Stimulated activated CD4-positive, alpha-beta T cell treated with anti-CD3 and anti-CD28 coated beads, Interleukin-2, amount 100 ng/mL, for 48 hours (primary cell): ENCODE results near the gene NSD1.
A peak's percentile ranks its signal among the peaks of the same experiment; 100 is the strongest.
"Not testable (repeated sequence)": the region's sequence is repeated elsewhere in the genome, so short reads cannot be mapped to it uniquely, and the experiment has no call there.

Experiments
- DNase-seq, 2 donors: peaks; one replicate each; pipeline ENCODE4 v3.0.0-alpha.2; 2020

NSD1 gene

DNA sequence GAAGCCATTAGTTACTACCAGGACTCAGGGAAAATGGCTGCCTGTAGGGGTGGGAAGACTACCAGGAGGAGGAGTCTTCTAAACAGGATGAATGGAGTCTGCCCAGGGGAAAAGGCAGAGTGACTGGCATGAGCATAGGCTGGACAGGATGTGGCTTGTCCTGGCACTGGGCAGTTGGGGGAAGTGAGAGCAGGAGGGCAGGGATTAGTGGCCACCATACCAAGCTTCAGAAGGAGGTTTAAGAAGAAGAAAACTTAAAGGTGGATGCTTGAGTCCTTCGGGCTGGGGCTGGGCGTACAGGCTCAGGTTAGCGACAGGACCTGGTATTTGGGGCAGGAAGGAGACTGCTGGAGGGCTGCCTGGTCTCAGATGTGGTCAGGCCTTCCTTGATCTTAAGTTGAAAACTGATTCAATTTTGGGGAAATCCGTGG lies 5.0 kb upstream of the NSD1 start:
- DNase-seq: no peak

GRCh38 chr5:177130211-177131018 lies 3.2 kb upstream of the NSD1 start:
- no peak for DNase-seq

DNA sequence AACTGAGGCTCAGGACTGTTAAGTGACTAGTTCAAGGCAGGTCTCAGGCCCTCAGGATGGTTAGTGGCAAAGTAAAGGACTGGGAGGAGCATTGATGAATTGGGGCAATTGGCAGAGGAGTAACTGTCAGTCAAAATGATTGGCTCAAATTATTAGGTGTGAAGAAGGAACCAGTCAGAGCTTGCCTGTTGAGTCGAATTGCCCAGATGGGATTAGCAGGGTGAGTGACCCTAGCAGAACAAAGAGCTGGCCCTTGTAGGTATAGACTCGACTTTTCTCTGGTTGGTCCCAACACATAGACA lies 2.6 kb upstream of the NSD1 start:
- DNase-seq: no peak

DNA sequence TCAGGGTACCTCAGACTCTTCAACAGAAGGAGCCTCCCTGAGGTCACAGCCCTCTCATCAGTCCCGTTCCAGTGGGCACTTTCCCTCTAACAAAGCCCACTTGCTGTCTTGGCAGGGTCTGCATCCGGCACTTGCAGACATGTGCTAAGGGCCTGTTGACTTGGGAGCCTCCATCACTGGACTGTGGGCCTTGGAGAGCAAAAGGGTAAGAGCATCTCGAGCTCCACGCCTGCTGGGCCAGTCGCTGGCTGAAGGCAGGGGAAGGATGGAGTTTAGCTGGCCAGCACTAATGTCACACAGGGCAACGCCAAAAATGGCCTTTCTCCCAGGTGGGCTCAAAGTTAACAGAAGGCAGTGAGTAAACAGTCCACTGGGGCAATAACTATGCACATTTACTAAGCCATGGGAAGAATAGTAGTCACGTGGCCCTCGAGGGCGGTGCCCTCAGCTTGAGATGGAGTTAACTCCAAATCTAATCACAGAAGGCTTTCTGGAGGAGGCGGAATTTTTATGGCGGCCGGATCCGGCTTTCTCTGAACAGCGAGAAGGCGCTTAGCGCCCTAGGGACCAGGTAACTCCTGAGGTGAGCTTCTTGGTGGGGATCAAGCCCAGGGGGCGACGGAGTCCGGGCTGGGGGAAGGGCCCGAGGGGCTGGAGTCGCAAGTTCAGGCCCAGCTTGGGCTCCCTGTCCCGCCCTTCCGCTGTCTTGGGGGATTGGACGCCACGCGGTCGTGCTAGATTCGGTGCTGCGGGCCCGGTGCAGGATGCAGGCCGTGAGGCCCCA lies 2.0 kb upstream of the NSD1 start:
- no peak for DNase-seq

DNA sequence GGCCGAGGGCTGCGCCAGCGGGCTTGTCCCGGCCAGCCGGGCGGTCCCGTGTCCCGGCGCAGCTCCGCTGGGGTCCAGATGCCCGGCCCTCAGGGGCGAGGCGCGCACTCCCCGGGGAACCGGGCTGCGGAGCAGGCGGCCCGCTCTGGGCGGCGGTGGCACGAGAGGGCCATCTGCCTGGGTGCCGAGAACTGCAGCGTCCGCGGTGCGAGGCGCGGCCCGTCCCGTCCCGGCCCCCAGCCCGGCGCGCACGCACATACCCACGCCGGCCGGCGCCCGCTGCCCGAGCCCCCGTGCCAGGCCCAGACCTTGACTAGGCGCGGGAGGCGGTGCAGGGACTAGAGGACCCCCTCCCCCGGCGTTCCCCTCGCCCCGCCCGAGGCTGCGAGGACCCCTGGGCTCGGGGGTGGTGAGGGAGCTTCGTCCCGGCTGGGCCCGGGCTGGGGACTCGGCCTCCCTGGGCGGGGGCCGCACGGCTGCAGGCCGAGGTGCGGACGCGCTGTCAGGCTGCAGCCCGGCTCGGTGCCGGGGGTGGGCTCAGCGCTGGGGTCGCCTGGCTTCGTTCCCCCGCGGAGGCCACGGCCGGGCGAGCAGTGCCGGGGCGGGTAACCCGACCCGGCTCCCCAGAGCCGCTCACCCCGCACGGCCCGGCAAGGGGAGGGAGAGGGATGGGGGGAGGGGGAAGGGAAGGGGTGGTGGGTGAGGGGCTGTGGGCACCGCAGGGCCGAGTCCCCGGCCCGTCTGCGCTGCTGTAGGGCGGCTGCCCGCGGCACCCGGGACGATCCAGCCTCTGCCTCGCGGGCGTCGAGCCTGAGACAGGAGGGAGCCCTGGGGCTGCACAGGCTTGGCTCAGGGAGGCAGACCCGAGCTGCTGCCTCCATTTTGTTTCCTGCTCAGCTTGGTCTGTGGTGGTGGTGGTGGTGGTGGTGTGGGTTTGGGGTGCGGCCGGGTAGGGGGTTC lies 1.2 kb upstream of the NSD1 start:
- DNase-seq: no peak

DNA sequence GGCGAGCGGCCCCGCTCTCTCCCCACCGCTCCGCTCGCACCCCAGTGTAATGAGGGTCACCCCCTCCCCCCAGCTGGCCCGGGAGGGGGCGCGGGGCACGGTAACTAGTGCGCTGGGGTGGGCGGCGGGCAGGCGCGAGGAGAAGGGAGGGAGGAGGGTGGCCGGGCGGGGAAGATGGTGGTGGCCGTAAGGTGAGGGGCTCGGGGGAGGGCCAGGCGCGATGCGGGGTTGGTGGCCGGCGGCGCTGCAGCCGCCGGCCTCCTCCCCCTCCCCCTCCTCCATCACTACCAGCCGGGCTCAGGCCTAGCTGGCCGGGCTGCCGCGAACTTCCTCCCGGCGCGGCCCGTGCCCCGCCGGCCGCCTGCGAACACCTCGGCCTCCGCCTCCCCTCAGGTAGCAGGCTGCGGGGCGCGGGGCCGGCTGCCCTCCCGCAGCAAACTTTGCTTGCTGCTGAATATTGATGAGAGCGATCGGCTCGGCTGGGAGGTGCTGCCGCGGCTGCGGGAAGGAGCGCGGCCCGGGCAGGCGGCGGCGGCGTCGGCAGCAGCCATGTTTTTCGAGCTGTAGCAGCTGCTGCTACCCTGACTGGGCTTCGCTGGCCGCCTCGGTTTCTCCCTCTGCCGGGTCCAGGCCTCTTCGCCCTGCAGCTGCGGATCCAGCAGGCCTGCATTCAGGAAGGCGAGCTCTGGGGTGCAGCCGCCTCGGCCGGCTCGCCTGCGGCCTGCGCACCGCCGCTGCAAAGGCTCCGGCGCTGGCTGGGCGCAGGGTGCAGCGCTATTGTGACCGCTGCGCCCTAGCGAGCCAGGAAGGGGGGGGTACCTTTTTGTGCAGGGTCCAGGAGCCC lies 502 bp downstream of the NSD1 start:
- DNase-seq: peak; percentile 30 to 39

GRCh38 chr5:177134697-177135225 lies 1.2 kb downstream of the NSD1 start:
- DNase-seq: no peak

DNA sequence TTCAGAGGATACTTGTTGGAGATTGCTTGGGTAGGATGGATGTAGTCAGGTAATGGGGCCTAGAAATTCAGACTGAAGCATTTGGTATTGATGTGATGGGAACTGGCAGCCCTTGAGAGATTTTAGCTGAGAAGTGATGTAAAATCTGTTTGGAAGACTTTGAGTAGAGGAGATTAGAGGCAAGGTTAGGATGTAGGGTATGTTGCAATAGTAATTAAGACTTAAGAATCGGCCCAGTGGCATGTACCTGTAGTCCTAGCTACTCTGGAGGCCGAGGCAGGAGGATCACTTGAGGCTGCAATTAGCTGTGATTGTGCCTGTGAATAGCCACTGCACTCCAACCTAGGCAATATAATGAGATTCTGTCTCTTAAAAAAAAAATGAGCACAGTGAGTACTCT lies 6.7 kb downstream of the NSD1 start:
- DNase-seq: no peak

- DNase-seq: no peak
Observed at GRCh38 chr5:177141496-177141895, 7.9 kb downstream of the NSD1 start.

DNA sequence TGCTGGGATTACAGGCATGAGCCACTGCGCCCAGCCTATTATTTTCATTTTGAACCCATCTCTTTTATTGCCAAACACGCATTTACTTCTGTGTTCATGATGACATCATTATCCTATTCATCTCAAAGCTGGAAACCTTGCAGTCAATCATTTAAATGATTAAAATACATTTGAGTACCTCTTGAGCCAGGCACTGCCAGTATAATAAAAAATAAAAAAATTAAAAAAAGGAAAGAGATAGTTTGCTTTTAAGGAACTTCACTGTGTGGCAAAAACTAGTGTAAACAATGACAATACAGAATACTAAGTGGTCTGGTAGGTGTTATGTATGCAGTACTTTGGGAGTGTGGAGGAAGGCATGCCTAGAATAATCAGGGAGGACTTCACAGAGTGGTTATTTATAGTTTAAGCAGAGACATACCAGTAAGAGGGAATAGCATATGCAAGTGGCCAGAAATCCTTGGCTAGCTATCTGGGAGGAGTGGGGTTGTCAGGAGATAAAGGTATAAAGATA lies 8.6 kb downstream of the NSD1 start:
- DNase-seq: no peak

- no peak for DNase-seq
Observed at GRCh38 chr5:177142778-177143177, 9.2 kb downstream of the NSD1 start.

DNA sequence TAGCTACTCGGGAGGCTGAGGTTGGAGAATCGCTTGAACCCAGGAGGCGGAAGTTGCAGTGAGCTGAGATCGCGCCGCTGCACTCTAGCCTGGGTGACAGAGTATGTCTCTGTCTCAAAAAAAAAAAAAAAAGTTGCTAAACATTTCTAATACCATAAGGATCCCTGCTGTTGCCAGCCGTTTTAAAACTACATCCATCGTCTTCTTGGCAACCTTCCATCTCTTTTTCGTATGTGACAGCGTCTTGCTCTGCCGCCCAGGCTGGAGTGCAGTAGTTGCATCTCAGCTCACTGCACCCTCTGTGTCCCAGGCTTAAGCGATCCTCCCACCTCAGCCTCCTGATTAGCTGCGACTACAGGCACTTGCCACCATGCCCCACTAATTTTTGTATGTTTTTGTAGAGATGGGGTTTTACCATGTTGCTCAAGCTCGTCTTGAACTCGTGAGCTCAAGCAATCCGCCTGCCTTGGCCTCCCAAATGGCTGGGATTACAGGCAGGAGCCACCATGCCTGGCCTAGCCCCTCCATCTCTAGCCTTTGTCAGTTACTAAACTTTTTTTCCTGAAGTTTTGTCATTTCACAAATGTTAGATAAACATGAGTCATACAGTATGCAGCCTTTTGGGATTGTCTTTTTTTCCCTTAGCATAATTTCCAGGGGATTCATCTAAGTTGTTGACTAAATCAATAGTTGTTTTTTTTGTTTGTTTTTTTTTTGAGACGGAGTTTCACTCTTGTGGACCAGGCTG lies 13.5 kb downstream of the NSD1 start:
- DNase-seq: no peak

DNA sequence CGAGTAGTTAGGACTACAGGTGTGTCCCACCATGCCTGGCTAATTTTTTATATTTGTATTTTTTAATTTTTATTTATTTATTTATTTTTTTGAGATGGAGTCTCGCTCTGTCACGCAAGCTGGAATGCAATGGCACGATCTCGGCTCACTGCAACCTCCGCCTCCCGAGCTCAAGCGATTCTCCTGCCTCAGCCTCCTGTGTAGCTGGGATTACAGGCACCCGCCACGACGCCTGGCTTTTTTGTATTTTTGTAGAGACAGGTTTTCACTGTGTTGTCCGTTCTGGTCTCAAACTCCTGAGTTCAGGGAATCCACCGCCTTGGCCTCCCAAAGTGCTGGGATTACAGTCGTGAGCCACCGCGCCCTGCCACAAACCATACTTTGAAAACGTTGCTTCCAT lies 16.5 kb downstream of the NSD1 start:
- not testable (repeated sequence) for DNase-seq

GRCh38 chr5:177154003-177154643 lies 20.6 kb downstream of the NSD1 start:
- no peak for DNase-seq

DNA sequence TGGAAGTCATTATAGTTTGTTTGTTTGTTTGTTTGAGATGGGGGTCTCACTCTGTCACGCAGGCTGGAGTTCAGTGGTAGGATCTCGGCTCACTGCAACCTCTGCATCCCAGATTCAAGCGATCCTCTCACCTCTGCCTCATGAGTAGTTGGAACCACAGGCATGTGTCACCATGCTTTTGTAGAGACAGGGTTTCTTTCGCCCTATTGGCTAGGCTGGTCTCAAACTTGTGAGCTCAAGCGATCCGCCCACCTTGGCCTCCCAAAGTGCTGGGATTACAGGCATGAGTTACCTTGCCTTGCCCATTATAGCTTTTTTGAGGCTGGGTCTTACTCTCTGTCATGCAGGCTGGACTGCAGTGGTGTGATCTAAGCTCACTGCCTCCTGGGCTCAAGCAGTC lies 28.8 kb downstream of the NSD1 start:
- DNase-seq: no peak

DNA sequence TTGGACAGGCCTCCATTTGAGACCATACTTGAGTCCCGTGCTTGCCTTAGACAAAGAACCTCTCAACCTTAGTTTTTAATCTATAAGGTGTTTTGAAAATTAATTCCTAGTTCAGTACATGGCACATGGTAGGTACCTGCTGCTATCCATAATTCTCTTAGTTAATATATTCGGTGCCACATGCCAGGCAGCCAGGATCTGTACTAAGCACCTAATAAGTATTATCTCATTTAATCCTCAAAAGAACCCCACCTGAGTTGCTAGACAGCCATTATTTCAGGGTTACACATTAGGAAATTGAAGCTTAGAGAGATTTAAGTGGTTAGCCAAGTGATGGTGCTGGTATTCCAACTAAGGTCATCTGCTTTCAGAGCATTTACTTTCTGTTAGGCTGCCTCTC lies 29.9 kb downstream of the NSD1 start:
- no peak for DNase-seq

DNA sequence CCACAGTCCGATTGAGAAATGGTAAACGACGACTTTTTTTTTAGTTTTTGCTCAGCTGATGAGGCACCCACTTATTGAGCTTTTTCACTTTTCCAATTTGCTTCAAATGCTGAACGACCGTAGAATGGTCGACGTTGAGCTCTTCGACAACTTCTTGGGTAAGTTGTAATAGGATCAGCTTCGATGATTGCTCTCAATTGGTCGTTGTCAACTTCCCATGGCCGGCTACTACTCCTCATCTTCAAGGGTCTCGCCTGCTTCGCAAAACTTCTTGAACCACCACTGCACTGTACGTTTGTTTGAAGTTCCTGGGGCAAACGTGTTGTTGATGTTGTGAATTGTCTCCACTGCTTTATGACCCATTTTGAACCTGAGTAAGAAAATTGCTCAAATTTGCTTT lies 35.7 kb downstream of the NSD1 start:
- no peak for DNase-seq

DNA sequence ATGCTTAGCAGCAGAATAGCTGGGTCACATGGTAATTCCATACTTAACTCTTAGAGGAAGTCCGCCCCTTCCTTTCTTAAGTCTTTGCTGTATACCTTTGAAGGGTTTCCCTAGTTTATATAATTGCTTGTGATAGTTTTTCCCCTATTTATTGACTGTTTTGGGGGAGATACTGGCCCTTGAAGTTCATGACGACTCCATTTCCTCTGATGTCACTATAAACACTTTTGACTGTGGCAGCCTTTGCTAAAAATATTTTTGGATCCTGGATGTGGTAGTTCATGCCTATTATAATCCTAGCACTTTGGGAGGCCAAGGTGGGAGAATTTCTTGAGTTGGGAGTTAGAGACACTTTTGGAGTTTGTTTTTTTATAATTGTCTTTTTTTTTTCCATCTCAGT lies 38.4 kb downstream of the NSD1 start:
- DNase-seq: no peak

DNA sequence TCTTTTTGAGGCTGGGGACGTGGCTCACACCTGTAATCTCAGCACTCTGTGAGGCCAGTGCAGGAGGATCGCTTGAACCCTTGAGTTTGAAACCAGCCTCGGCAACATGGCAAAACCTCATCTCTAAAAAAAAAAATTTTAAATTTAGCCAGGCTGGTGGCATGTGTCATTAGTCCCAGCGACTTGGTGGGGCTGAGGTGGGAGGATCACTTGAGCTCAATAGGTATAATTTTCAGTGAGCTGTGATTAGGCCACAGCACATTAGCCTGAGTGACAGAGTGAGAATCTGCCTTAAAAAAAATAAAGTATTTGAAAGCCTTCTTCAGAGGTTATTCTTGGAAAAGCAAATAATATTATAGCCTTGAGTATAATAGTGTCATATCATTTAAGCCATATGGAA lies 41.8 kb downstream of the NSD1 start:
- DNase-seq: no peak

DNA sequence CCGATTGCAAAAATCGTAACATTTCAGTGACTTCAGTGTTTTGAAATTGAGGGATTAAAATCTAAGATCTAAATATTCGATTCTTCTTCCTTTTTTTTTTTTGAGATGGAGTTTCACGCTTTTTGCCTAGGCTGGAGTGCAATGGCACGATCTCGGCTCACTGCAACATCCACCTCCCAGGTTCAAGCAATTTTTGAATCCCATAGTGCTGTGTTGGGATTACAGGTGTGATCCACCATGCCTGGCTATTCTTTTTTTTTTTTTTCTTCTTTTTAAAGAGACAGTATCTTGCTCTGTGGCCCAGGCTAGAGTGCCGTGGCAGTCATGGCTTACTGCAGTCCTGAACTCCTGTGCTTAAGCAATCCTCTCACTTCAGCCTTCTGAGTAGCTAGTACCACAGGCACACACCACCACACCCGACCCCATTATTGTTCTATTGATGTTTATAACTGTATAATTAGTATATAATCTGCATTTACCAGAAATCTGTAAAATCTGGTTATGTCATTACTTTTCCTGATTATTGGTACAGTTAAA lies 42.7 kb downstream of the NSD1 start:
- no peak for DNase-seq
